ENCODE results near the gene MX2.

MX2 gene

GRCh38 chr21:41369920-41370839 is 8.4 kb downstream of the MX2 start:
- TF ChIP-seq CREB1 (IDR thresholded peaks at IDR 0.05; ENCODE audit: low read depth) (no peak), EGR1 (IDR thresholded peaks at IDR 0.05) (no peak), RAD21 (IDR thresholded peaks at IDR 0.05; ENCODE audit: low read depth) (no peak), FOXM1 (IDR thresholded peaks at IDR 0.05; ENCODE audit: borderline replicate concordance, low read depth) (no peak), NFIC (IDR thresholded peaks at IDR 0.05) (no peak), EP300 (IDR thresholded peaks at IDR 0.05; ENCODE audit: borderline replicate concordance) (no peak), YY1 (IDR thresholded peaks at IDR 0.05; ENCODE audit: low read depth) (no peak), CEBPB (IDR thresholded peaks at IDR 0.05) (no peak)

- TF ChIP-seq ZBTB7A (IDR thresholded peaks at IDR 0.05; ENCODE audit: low read depth) (no peak), TCF12 (IDR thresholded peaks at IDR 0.05; ENCODE audit: low read depth) (no peak), EP300 (IDR thresholded peaks at IDR 0.05; ENCODE audit: borderline replicate concordance) (no peak), MAX (IDR thresholded peaks at IDR 0.05) (no peak)
These were observed 9.2 kb downstream of the MX2 start for GRCh38 chr21:41370840-41371684.

GRCh38 chr21:41371685-41372030 is 9.8 kb downstream of the MX2 start:
- no peak for TF ChIP-seq ZBTB7A (IDR thresholded peaks at IDR 0.05; ENCODE audit: low read depth)
- no peak for TF ChIP-seq NFIC (IDR thresholded peaks at IDR 0.05)
- no peak for TF ChIP-seq CEBPB (IDR thresholded peaks at IDR 0.05)
- no peak for TF ChIP-seq EGR1 (IDR thresholded peaks at IDR 0.05)
- TF ChIP-seq REST (IDR thresholded peaks at IDR 0.05; ENCODE audit: low read depth) = no peak

- no peak for TF ChIP-seq REST (IDR thresholded peaks at IDR 0.05; ENCODE audit: low read depth)
- TF ChIP-seq TAF1 (IDR thresholded peaks at IDR 0.05; ENCODE audit: low read depth) = no peak
- no peak for TF ChIP-seq YY1 (IDR thresholded peaks at IDR 0.05; ENCODE audit: low read depth)
- TF ChIP-seq CEBPB (IDR thresholded peaks at IDR 0.05) = no peak
- TF ChIP-seq TCF12 (IDR thresholded peaks at IDR 0.05; ENCODE audit: low read depth) = no peak
- no peak for TF ChIP-seq CREB1 (IDR thresholded peaks at IDR 0.05; ENCODE audit: low read depth)
- no peak for TF ChIP-seq USF1 (IDR thresholded peaks at IDR 0.05)
These were observed 11.4 kb downstream of the MX2 start for GRCh38 chr21:41373253-41373652.

- TF ChIP-seq CEBPB (IDR thresholded peaks at IDR 0.05) (no peak), MAX (IDR thresholded peaks at IDR 0.05) (no peak), USF1 (IDR thresholded peaks at IDR 0.05) (no peak), EGR1 (IDR thresholded peaks at IDR 0.05) (no peak), NFIC (IDR thresholded peaks at IDR 0.05) (no peak), FOXM1 (IDR thresholded peaks at IDR 0.05; ENCODE audit: borderline replicate concordance, low read depth) (no peak), EP300 (IDR thresholded peaks at IDR 0.05; ENCODE audit: borderline replicate concordance) (no peak), RAD21 (IDR thresholded peaks at IDR 0.05; ENCODE audit: low read depth) (no peak), REST (IDR thresholded peaks at IDR 0.05; ENCODE audit: low read depth) (no peak), TCF12 (IDR thresholded peaks at IDR 0.05; ENCODE audit: low read depth) (no peak), ZBTB7A (IDR thresholded peaks at IDR 0.05; ENCODE audit: low read depth) (no peak), TAF1 (IDR thresholded peaks at IDR 0.05; ENCODE audit: low read depth) (no peak), YY1 (IDR thresholded peaks at IDR 0.05; ENCODE audit: low read depth) (no peak), CREB1 (IDR thresholded peaks at IDR 0.05; ENCODE audit: low read depth) (no peak), TEAD4 (IDR thresholded peaks at IDR 0.05) (no peak)
These were observed 11.9 kb downstream of the MX2 start for GRCh38 chr21:41373763-41374162.

All from Ishikawa (cell line).